NCI-H82 (cell line): ENCODE measurements around the gene CCDC83.
A peak's percentile ranks its signal among the peaks of the same experiment; 100 is the strongest.

ENCODE experiments used
- DNase-seq: peaks from one replicate; lab custom pipeline; 2025; lab: John Stamatoyannopoulos, UW

Gene CCDC83

GRCh38 chr11:85855341-85855656 lies at the start of gene CCDC83:
Gene CCDC83 (plus strand): TSS chr11:85855383. CDS start chr11:85865124, 9,741 bp downstream.
- DNase-seq: peak; percentile 43

- no peak for DNase-seq
Measured at GRCh38 chr11:85805387-85805786, 49.8 kb upstream of the CCDC83 start.

GRCh38 chr11:85806016-85806415 lies 49.2 kb upstream of the CCDC83 start:
- no peak for DNase-seq

GRCh38 chr11:85806876-85807275 lies 48.3 kb upstream of the CCDC83 start:
- no peak for DNase-seq

GRCh38 chr11:85809191-85809590 lies 46.0 kb upstream of the CCDC83 start:
- peak; percentile 64 for DNase-seq

- peak; percentile 13 for DNase-seq
Measured at GRCh38 chr11:85809863-85810262, 45.3 kb upstream of the CCDC83 start.

GRCh38 chr11:85810521-85810870 lies 44.7 kb upstream of the CCDC83 start:
- DNase-seq: no peak

GRCh38 chr11:85810871-85811611 lies 44.1 kb upstream of the CCDC83 start, which contains the start of gene SYTL2:
Gene SYTL2 (minus strand): TSS chr11:85811141. CDS start chr11:85757725, 53,416 bp downstream.
- peak; percentile 72 for DNase-seq

GRCh38 chr11:85811624-85812023 lies 43.6 kb upstream of the CCDC83 start:
- peak; percentile 2 for DNase-seq

- no peak for DNase-seq
Measured at GRCh38 chr11:85813721-85814120, 41.5 kb upstream of the CCDC83 start.

GRCh38 chr11:85815186-85815931 lies 39.8 kb upstream of the CCDC83 start:
- no peak for DNase-seq

GRCh38 chr11:85819441-85819840 lies 35.7 kb upstream of the CCDC83 start:
- no peak for DNase-seq

- no peak for DNase-seq
Measured at GRCh38 chr11:85821636-85822035, 33.5 kb upstream of the CCDC83 start.

GRCh38 chr11:85822814-85823213 lies 32.4 kb upstream of the CCDC83 start:
- DNase-seq: no peak

GRCh38 chr11:85823816-85824215 lies 31.4 kb upstream of the CCDC83 start:
- no peak for DNase-seq

- DNase-seq: no peak
Measured at GRCh38 chr11:85825616-85826015, 29.6 kb upstream of the CCDC83 start.

- peak; percentile 56 for DNase-seq
Measured at GRCh38 chr11:85826116-85826855, 28.9 kb upstream of the CCDC83 start.

GRCh38 chr11:85827748-85828639 lies 27.2 kb upstream of the CCDC83 start:
- no peak for DNase-seq

- no peak for DNase-seq
Measured at GRCh38 chr11:85828640-85828978, 26.6 kb upstream of the CCDC83 start.

- DNase-seq: no peak
Measured at GRCh38 chr11:85829172-85829571, 26.0 kb upstream of the CCDC83 start.

GRCh38 chr11:85831050-85831449 lies 24.1 kb upstream of the CCDC83 start:
- DNase-seq: no peak

GRCh38 chr11:85835263-85835662 lies 19.9 kb upstream of the CCDC83 start:
- DNase-seq: no peak
